Ascending aorta (tissue), 2 donors: Measurements from ENCODE around the gene ADORA3. TPM values are rescaled to one million over a fixed set of nuclear protein-coding genes. Genes with fewer than 3 reads are reported as not detected.

Experiments used
- DNase-seq, 2 donors: peaks; one replicate each; pipeline ENCODE4 v3.0.0-alpha.2; 2019; ENCODE audit warnings: low spot score in 2 of 2
- H3K27ac ChIP-seq, 2 donors: fragments of 200-600 bp; sonication (generic); one replicate each; pipeline ENCODE4 v1.5.1; 2016 to 2017; ENCODE audit warnings: mild to moderate bottlenecking in 1 of 2
- H3K27me3 ChIP-seq: fragments of 200-600 bp; sonication (generic); one replicate; pipeline ENCODE4 v1.5.1; 2017
- H3K36me3 ChIP-seq, 2 donors: fragments of 200-600 bp; sonication (generic); one replicate each; pipeline ENCODE4 v1.5.1; 2016
- H3K4me1 ChIP-seq, 2 donors: fragments of 200-600 bp; sonication (generic); one replicate each; pipeline ENCODE4 v1.5.1; 2016 to 2017; ENCODE audit warnings: mild to moderate bottlenecking in 1 of 2
- H3K4me3 ChIP-seq, 2 donors: fragments of 200-600 bp; sonication (generic); one replicate each; pipeline ENCODE4 v1.5.1; 2016 to 2017; ENCODE audit warnings: mild to moderate bottlenecking in 1 of 2
- H3K9me3 ChIP-seq, 2 donors: fragments of 200-600 bp; sonication (generic); one replicate each; pipeline ENCODE4 v1.5.1; 2016
- CTCF ChIP-seq, 3 experiments: fragments of 200-600 bp in 2 of 3; fragments of 450-650 bp in 1 of 3; sonication (generic) in 2 of 3; IDR thresholded peaks; one replicate each; pipeline ENCODE4 v1.5.1; 2016 to 2019; ENCODE audit warnings: antibody characterized with exemption in 3 of 3, mild to moderate bottlenecking in 1 of 3, moderate library complexity in 1 of 3
- intact Hi-C: fragments of 100-400 bp; cut with DNase I; formaldehyde crosslinking; loops from one replicate; pipeline ENCODE4 v1.15.1; 2023
- total RNA-seq: library from RNA; depleted of rRNA; stranded (reverse); fragments of >200 nt; gene quantifications from one replicate; pipeline ENCODE4 v1.1.0, GENCODE V29; 2016

The ADORA3 gene
- total RNA-seq, 1 donor from 2014 or later: 3.6 TPM

- Histone ChIP-seq H3K4me3 (peak overlapping the region; percentile 85 to 96), H3K27me3 (no peaks in the 10 kb centered on the region), H3K27ac (peak overlapping the region in 1 of 2 donors; percentile 80), H3K4me1 (peaks cover 13 to 29% of the 10 kb centered on the region in 2 donors), H3K9me3 (no peaks in the 10 kb centered on the region), H3K36me3 (peaks cover 5 to 16% of the 10 kb centered on the region in 2 donors)
- intact Hi-C loops: no loop called here
- no peak for DNase-seq
- TF ChIP-seq CTCF (IDR thresholded peaks at IDR 0.05): no peak
These were observed 53.2 kb downstream of the ADORA3 start for GRCh38 chr1:111450185-111450584.

- DNase-seq: no peak
- Histone ChIP-seq H3K9me3 (no peaks in the 10 kb centered on the region), H3K27ac (peak overlapping the region; percentile 80 to 82), H3K4me1 (peaks cover 13 to 29% of the 10 kb centered on the region in 2 donors), H3K27me3 (no peaks in the 10 kb centered on the region), H3K36me3 (peaks cover 4 to 16% of the 10 kb centered on the region in 2 donors), H3K4me3 (peak overlapping the region; percentile 85 to 96)
- TF ChIP-seq CTCF (IDR thresholded peaks at IDR 0.05): no peak
- intact Hi-C loops: loop anchor here (1.0 to 10.0 kb wide), 6 partner anchors 306 to 1265 kb away; partner anchors contain the start of genes CEPT1, DDX20, DRAM2 and LRIF1
These were observed 53.8 kb downstream of the ADORA3 start for GRCh38 chr1:111449703-111450017.

Other genes starting within 250 kb of the ADORA3 start
- gene CHIA, start 212.8 kb downstream of the ADORA3 start, total RNA-seq: not detected
- gene OVGP1, start 75.9 kb downstream of the ADORA3 start, total RNA-seq: 1.6 TPM
- 31.2 TPM for gene WDR77, start 54.4 kb downstream of the ADORA3 start, total RNA-seq
- gene ATP5PB, start 54.2 kb downstream of the ADORA3 start, total RNA-seq: 24.7 TPM
- 18.9 TPM for gene C1orf162, start 29.6 kb downstream of the ADORA3 start, total RNA-seq
- 2.4 TPM for gene TMIGD3, start within 50 bp of the ADORA3 start, total RNA-seq
- 44.1 TPM for gene RAP1A, start 116.2 kb upstream of the ADORA3 start, total RNA-seq
- not detected for gene INKA2, start 235.8 kb upstream of the ADORA3 start, total RNA-seq